OCI-M2 (cell line): ENCODE measurements around the gene PTTG2.

Experiments
- DNase-seq: peaks from one replicate; lab custom pipeline; 2025; ENCODE audit not compliant: unreplicated experiment; lab: John Stamatoyannopoulos, UW

PTTG2 gene

GRCh38 chr4:37985730-37986275 is 25.6 kb downstream of the PTTG2 start:
- no peak for DNase-seq

- DNase-seq: no peak
Measured at GRCh38 chr4:37988670-37989069, 28.5 kb downstream of the PTTG2 start.

DNA sequence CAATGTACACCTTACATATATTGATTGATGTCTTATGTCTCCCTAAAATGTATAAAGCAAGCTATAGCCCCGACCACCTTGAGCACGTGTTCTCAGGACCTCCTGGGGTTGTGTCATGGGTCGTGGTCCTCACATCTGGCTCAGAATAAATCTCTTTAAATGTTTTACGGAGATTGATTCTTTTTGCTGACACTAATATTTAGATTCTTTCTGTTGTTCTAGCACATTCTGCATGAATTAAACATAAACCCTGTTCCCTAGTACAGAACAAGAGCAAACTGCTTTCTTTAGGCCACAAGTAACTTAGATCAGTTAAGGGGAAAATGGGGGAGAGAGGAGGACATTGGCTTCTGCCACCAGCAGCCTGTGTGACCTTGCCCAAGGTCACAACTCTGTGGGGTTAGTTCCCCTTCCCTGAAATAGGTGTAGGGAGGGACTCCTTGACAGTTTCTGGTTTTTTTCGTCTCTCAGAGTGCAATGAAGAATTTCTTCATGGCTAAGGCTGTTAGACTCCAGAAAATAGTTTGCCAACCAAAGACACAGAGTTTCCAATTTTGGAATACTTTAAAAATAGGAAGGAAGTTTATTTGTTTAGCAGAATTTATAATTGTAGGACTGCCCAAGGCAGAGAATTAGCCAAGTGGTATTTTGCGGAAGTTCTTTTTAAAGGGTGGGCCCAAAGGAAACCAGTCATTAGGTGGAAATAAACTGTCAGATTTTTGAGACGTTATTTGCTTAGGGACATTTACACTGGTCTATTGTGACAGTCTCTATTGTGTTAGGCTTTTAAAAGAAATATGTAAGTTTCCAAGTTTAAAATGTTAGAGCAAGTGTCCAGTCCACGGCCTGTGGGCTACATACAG is 29.4 kb downstream of the PTTG2 start:
- no peak for DNase-seq

GRCh38 chr4:37990731-37991245 is 30.6 kb downstream of the PTTG2 start:
- no peak for DNase-seq

DNA sequence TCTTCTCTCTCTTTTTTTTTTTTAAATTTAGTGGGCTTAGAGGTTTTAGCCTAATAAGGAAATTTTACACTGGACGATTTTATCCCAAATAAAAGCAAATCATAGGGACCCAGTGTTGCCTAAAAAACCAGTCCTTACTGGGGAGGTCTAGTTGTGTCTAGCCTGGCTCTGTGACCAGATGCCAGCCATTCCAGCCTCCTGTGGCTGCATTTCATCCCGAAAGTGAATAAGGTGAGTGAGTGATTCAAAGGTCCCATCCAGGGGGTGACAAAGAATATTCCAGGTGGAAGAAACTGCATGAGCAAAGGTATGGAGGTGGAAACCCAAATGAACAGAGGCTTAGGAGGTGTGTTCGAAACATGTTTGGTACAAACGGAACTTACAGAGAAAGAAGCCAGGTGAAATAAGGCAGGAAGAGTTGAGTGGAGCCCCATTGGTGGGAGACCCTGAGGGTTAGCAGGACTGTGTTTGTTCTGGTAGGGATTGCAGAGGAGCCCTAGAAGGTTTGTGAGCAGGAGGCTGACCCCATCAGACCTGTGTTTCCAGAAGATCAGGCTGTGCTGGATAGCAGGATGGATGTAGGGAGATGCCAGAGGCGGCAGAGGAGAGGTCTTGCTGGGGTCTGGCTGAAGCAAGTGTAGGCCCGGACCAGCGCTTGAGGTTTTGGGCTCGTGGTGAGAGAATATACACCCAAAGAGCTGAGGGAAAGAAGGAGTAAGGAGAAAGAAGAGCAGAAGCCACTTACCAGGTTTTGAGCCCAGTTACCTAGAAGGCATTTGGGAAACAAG is 31.6 kb downstream of the PTTG2 start:
- no peak for DNase-seq

- DNase-seq: no peak
Measured at GRCh38 chr4:37993806-37994205, 33.6 kb downstream of the PTTG2 start.

GRCh38 chr4:37994569-37994968 is 34.4 kb downstream of the PTTG2 start:
- no peak for DNase-seq

GRCh38 chr4:37995299-37995821 is 35.2 kb downstream of the PTTG2 start:
- DNase-seq: no peak

DNA sequence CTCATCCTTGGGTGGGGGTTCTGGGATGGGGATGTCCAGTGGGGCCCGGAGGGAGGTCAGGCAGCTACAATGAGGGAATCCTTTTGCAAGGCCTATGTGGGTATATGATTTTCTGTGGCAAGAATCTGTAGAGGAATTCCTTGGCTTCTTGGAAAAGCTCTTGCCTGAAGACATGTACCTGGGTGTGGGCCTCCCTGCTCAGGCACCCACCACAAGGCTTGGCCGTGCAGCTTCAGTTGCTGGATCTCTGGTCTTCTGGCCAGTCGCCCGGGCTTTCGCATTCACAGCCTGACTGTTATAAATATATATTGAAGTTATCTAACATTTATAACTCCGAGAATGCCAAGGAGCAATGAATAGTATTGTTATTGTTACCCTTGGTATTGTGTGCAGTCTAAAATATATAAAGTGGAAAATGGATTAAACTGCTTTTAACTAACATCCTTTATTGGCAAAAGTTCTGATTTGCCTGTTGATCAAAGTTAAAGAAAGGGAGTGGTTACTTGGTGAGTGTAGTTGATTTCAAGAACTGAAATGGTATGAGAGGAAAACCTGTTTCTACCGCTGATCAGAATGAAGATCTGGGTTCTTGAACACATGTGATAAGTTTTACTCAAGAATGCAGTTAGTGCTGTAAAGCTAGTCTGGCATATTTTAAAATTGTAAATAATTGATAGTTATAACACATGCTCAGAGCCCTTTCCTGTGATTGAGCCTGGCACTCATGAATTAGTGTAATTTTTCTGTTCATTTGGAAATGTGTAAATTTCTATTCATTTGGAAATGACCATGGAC is 36.0 kb downstream of the PTTG2 start:
- no peak for DNase-seq

- no peak for DNase-seq
Measured at GRCh38 chr4:37998226-37998625, 38.0 kb downstream of the PTTG2 start.

DNA sequence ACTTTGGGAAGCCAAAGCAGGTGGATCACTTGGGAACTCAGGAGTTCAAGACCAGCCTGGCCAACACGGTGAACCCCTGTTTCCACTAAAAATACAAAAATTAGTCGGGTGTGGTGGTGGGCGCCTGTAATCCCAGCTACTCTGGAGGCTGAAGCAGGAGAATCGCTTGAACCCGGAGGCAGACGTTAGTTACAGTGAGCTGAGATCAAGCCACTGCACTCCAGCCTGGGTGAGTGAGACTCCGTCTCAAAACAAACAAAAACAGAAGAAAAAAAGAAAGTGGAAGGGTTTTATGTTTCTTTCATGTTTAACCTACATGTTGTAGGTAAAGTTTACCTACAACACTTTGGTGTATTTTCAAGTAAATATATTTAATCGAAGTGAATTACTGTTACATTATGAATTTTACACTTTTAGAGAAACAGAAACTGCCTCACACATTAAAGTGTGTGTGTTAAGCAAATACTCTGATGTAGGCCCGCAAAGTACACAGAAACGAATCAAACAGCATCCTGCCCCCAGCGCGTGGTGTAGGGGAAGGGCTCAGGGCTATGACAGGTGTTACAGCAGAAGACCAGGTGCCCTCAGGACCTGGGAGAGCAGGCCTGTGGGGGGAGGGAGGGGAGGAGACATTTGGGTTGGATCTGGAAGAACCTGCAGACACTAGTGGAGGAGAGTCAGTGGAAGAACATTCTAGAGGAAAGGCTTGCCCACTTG is 39.0 kb downstream of the PTTG2 start:
- no peak for DNase-seq

- no peak for DNase-seq
Measured at GRCh38 chr4:37999965-38000364, 39.8 kb downstream of the PTTG2 start.

DNA sequence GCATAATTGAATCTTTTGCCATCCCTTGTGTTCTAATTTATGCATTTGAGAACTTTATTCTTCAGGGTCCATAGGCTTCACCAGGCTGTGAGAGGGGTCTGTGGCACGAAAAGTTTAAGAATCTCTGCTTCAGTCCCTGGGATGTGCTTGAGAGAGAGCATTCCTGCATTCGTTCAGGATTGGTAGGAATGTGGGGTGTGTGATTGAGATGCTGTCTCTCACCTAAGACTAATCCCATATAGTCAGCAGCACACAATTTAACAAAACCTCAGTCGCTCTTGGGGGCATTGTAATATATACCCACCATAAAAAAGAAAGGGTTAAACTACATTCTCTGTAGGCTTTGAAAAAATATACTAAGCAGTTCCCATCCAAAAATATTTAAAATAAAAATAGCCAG is 41.7 kb downstream of the PTTG2 start:
- DNase-seq: no peak

GRCh38 chr4:38002451-38003071 is 42.4 kb downstream of the PTTG2 start:
- no peak for DNase-seq

- no peak for DNase-seq
Measured at GRCh38 chr4:38003102-38003501, 42.9 kb downstream of the PTTG2 start.

DNA sequence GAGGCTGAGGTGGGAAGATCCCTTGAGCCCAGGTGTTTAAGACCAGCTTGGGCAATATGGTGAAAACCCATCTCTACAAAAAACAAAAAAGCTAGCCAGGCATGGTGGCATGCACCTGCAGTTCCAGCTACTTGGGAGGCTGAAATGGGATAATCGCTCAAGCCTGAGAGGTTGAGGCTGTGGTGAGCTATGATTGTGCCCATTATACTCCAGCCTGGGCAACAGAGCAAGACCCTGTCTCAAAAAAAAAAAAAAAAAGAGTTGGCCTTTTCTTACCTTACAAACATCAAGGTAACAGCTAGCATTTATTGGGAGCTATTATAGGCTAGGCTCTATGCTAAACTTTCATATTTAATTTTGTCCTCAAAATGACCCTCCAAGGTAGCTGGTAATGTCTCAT is 43.4 kb downstream of the PTTG2 start:
- no peak for DNase-seq

GRCh38 chr4:38004062-38004461 is 43.9 kb downstream of the PTTG2 start:
- DNase-seq: no peak

DNA sequence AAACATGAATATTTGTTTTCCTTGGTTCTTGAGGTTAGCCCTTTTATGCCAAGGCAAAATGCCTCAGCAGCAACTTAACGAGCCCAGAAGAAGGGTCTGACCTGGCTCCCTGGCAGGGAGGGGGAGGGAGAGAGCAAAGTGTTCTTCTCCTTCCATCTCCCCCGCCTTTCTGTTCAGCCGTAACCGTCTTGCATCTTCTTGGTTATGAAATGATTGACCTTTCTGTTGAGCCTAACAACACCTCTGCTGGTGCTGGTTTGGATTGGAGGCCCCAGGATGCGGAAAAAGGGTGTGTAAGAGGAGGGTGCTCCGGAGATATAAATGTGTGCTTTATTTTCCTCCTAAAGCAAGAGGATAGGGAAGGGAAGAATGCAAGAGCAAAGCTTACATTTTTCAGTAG is 44.7 kb downstream of the PTTG2 start:
- DNase-seq: no peak

GRCh38 chr4:38005637-38006036 is 45.4 kb downstream of the PTTG2 start:
- DNase-seq: no peak

DNA sequence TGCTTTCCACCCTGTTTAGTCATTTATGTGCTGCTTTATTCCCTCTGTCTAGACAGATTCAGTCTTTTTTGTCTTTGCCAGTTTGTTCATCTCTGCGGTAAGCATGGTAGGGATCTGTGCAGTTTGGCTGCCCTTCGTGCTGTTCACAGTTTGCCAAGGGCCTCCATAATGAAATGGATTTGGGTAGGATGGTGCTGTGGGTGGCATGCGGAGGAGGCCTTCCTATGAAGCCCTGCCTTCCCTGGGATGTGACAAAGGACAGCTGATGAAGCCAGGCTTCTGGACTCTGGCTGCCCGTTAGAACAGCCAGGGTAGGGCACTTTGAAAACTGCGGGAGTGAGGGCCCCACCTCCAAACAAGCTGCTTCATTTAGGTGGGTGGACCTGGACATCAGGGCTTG is 47.4 kb downstream of the PTTG2 start:
- no peak for DNase-seq
